PC-3 (cell line): Measurements from ENCODE around the gene MRAS. TPM values are rescaled to one million over a fixed set of nuclear protein-coding genes. Genes with fewer than 3 reads are reported as not detected.
"Not testable (repeated sequence)": the region's sequence is repeated elsewhere in the genome, so short reads cannot be mapped to it uniquely, and the experiment has no call there.

ENCODE experiments used
- ATAC-seq: fragments of 200-7000 bp; cut with Tn5 transposase; 2 replicates; pipeline ENCODE4 v1.9.1; 2020; ENCODE audit warnings: mild to moderate bottlenecking, moderate library complexity
- BruUV-seq: library from RNA; stranded (reverse); fragments of 400-500 nt; replicated peaks from 2 replicates; lab custom pipeline; 2021; lab: Mats Ljungman, UMichigan
- CTCF ChIA-PET: fragments of 300-600 bp; sonication (Branson Sonifier 250); formaldehyde crosslinking; loops from one replicate; lab custom pipeline; 2022; ENCODE audit warnings: antibody characterized with exemption; lab: Charles Lee
- POLR2A ChIA-PET: fragments of 300-600 bp; sonication (Branson Sonifier 250); formaldehyde crosslinking; loops from one replicate; lab custom pipeline; 2022; ENCODE audit warnings: antibody characterized with exemption; ENCODE audit not compliant: unreplicated experiment; lab: Charles Lee
- DNase-seq: peaks from one replicate; pipeline ENCODE4 v3.0.0-alpha.2; 2015
- H2AFZ ChIP-seq: fragments of 300-600 bp; sonication (generic); 2 replicates; pipeline ENCODE4 v1.6.0; 2016; ENCODE audit warnings: antibody characterized with exemption, low read length
- H3F3A ChIP-seq: fragments of 300-600 bp; sonication (generic); one replicate; pipeline ENCODE4 v1.6.0; 2017; ENCODE audit warnings: antibody characterized with exemption, low read length, control low read depth, mild to moderate bottlenecking; ENCODE audit not compliant: unreplicated experiment
- H3K27ac ChIP-seq: fragments of 300-600 bp; sonication (generic); 2 replicates; pipeline ENCODE4 v1.5.1; 2016; ENCODE audit warnings: mild to moderate bottlenecking, low read length
- H3K27me3 ChIP-seq: fragments of 300-600 bp; sonication (generic); 2 replicates; pipeline ENCODE4 v1.6.1; 2016; ENCODE audit warnings: low read length, mixed read lengths
- H3K36me3 ChIP-seq: fragments of 300-600 bp; sonication (generic); 2 replicates; pipeline ENCODE4 v1.6.1; 2016; ENCODE audit warnings: low read depth, mixed run types, low read length, mixed read lengths
- H3K4me1 ChIP-seq: fragments of 300-600 bp; sonication (generic); 2 replicates; pipeline ENCODE4 v1.5.1; 2016; ENCODE audit warnings: low read length; ENCODE audit not compliant: insufficient read depth
- H3K4me2 ChIP-seq: fragments of 300-600 bp; sonication (generic); 2 replicates; pipeline ENCODE4 v1.6.0; 2016; ENCODE audit warnings: low read length
- H3K4me3 ChIP-seq: fragments of 300-600 bp; sonication (generic); 2 replicates; pipeline ENCODE4 v1.5.1; 2016; ENCODE audit warnings: mild to moderate bottlenecking, low read length, mixed read lengths
- H3K79me2 ChIP-seq: fragments of 300-600 bp; sonication (generic); 2 replicates; pipeline ENCODE4 v1.6.1; 2017; ENCODE audit warnings: low read length, mixed read lengths
- H3K9ac ChIP-seq: fragments of 300-600 bp; sonication (generic); 2 replicates; pipeline ENCODE4 v1.6.0; 2016; ENCODE audit warnings: mild to moderate bottlenecking, low read length
- H3K9me2 ChIP-seq: fragments of 300-600 bp; sonication (generic); replicated peaks from 2 replicates; pipeline ENCODE4 v1.6.1; 2016; ENCODE audit warnings: mixed run types, low read length, mixed read lengths
- H3K9me3 ChIP-seq: fragments of 300-600 bp; sonication (generic); 2 replicates; pipeline ENCODE4 v1.6.1; 2016; ENCODE audit warnings: low read length, mixed read lengths
- H4K20me1 ChIP-seq: fragments of 300-600 bp; sonication (generic); 2 replicates; pipeline ENCODE4 v1.6.1; 2016; ENCODE audit warnings: low read length, mixed read lengths
- EZH2 ChIP-seq: fragments of 300-600 bp; sonication (generic); IDR thresholded peaks from one replicate; pipeline ENCODE4 v1.6.1; 2017; ENCODE audit warnings: antibody characterized with exemption, mild to moderate bottlenecking, low read length; ENCODE audit not compliant: unreplicated experiment
- EZH2phosphoT487 ChIP-seq: fragments of 300-600 bp; sonication (generic); IDR thresholded peaks from 2 replicates; pipeline ENCODE4 v1.6.1; 2018; ENCODE audit warnings: mild to moderate bottlenecking, antibody characterized with exemption, low read length, borderline replicate concordance
- intact Hi-C: fragments of 100-400 bp; cut with micrococcal nuclease; formaldehyde crosslinking; loops from 2 replicates; pipeline ENCODE4 v1.9.0; 2023
- total RNA-seq: library from RNA; depleted of rRNA; stranded (reverse); fragments of >200 nt; gene quantifications from 2 replicates; pipeline ENCODE4 v1.2.3, GENCODE V29; 2014
- TF ChIP-seq, protein P1 (sequence below): fragments of 300-600 bp; sonication (generic); conservative IDR thresholded peaks from 2 replicates; pipeline ENCODE4 v1.5.1; 2017; ENCODE audit warnings: antibody characterized with exemption, low read depth, mild to moderate bottlenecking, low read length

The MRAS gene
- total RNA-seq, 1 experiment from 2014 or later: 2.8 TPM

DNA sequence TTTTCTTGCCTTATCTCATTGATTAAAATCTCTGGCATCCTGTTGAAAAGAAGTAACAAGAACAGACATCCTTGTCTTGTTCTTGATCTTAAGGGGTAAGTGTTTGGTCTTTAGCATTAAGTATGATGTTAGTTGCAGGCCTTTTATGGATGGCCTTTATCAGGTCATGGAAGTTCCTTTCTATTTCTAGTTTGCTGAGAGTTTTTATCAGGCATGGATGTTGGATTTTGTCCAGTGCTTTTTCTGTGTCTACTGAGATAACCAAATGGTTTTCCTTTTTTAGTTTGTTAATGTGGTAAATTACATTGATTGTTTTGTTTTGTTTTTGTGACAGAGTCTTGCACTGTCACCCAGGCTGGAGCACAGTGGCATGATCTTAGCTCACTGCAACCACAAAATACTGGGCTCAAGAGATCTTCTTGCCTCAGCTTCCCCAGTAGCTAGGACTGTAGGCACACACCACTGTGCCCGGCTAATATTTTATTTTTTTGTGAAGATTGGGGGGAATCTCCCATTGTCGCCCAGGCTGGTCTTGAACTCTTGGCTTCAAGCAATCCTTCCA lies 26.3 kb downstream of the MRAS start:
- ChIA-PET CTCF (no interaction called here), POLR2A (no interaction called here)
- Histone ChIP-seq H3K36me3 (no peaks in the 10 kb centered on the region), H2AFZ (no peak overlapping the region), H3F3A (no peaks in the 10 kb centered on the region), H3K9ac (no peak overlapping the region), H3K27ac (no peak overlapping the region), H4K20me1 (no peaks in the 10 kb centered on the region), H3K4me1 (no peaks in the 10 kb centered on the region), H3K9me2 (no peaks in the 10 kb centered on the region), H3K27me3 (no peaks in the 10 kb centered on the region), H3K4me3 (no peak overlapping the region), H3K79me2 (no peaks in the 10 kb centered on the region), H3K4me2 (no peak overlapping the region), H3K9me3 (no peaks in the 10 kb centered on the region)
- DNase-seq (no peak), ATAC-seq (no peak)
- intact Hi-C loops: no loop called here
- TF ChIP-seq, protein P1, sequence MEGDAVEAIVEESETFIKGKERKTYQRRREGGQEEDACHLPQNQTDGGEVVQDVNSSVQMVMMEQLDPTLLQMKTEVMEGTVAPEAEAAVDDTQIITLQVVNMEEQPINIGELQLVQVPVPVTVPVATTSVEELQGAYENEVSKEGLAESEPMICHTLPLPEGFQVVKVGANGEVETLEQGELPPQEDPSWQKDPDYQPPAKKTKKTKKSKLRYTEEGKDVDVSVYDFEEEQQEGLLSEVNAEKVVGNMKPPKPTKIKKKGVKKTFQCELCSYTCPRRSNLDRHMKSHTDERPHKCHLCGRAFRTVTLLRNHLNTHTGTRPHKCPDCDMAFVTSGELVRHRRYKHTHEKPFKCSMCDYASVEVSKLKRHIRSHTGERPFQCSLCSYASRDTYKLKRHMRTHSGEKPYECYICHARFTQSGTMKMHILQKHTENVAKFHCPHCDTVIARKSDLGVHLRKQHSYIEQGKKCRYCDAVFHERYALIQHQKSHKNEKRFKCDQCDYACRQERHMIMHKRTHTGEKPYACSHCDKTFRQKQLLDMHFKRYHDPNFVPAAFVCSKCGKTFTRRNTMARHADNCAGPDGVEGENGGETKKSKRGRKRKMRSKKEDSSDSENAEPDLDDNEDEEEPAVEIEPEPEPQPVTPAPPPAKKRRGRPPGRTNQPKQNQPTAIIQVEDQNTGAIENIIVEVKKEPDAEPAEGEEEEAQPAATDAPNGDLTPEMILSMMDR: no peak
- no peak for TF ChIP-seq EZH2
- TF ChIP-seq EZH2phosphoT487: no peak
- no TSS peak for BruUV-seq

DNA sequence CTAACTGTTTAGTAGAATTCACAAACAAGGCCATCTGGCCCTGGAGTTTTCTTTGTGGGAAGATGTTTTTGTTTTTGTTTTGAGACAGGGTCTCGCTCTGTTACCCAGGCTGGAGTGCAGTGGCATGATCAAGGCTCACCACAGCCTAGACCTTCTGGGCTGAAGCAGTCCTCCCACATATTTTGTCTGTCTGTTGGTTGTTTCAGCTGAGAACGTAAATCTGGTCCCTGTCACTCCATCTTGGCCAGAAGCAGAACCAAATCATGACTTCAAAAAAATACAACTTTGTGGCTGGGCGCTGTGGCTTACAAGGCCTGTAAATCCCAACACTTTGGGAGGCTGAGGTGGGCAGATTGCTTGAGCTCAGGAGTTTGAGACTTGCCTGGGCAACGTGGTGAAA lies 27.1 kb downstream of the MRAS start:
- ATAC-seq: no peak
- Histone ChIP-seq H3K9me2 (no peaks in the 10 kb centered on the region), H2AFZ (no peak overlapping the region), H3K79me2 (no peaks in the 10 kb centered on the region), H3K36me3 (no peaks in the 10 kb centered on the region), H3K4me1 (no peaks in the 10 kb centered on the region), H3K4me2 (no peak overlapping the region), H3F3A (no peaks in the 10 kb centered on the region), H3K27me3 (no peaks in the 10 kb centered on the region), H3K9ac (no peak overlapping the region), H3K9me3 (no peaks in the 10 kb centered on the region), H3K27ac (no peak overlapping the region), H4K20me1 (no peaks in the 10 kb centered on the region), H3K4me3 (no peak overlapping the region)
- no peak for DNase-seq
- BruUV-seq: no TSS peak
- intact Hi-C loops: no loop called here
- TF ChIP-seq EZH2 (no peak), EZH2phosphoT487 (no peak)
- TF ChIP-seq, protein P1: no peak
- CTCF ChIA-PET: no interaction called here
- POLR2A ChIA-PET: no interaction called here

DNA sequence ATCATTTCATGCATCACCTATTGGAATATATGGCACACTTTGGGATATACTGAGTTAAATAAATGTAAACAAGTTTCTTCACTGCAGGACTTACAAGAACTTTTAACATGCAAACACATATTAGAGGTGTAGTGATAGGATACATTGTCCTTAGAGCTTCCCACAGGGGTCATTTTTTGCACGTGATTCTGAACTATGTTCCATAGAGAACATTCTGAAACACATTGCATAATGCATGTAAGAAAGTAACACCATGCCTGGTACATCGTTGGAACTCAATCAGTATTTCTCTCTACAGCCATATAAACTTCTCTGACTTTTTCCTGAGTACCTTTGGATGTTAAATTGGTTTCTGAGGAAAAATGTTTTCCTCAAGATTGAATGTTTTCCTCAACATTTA lies 28.3 kb downstream of the MRAS start:
- no peaks in the 10 kb centered on the region for H3F3A ChIP-seq
- CTCF ChIA-PET: no interaction called here
- BruUV-seq: no TSS peak
- no peak overlapping the region for H3K27ac ChIP-seq
- no peak overlapping the region for H3K4me2 ChIP-seq
- no peaks in the 10 kb centered on the region for H3K9me3 ChIP-seq
- no peaks in the 10 kb centered on the region for H3K9me2 ChIP-seq
- intact Hi-C loops: no loop called here
- POLR2A ChIA-PET: no interaction called here
- DNase-seq: no peak
- H3K79me2 ChIP-seq: no peaks in the 10 kb centered on the region
- no peaks in the 10 kb centered on the region for H3K4me1 ChIP-seq
- no peak for ATAC-seq
- no peak overlapping the region for H3K4me3 ChIP-seq
- TF ChIP-seq, protein P1: no peak
- TF ChIP-seq EZH2 (no peak), EZH2phosphoT487 (no peak)
- H3K36me3 ChIP-seq: no peaks in the 10 kb centered on the region
- no peaks in the 10 kb centered on the region for H3K27me3 ChIP-seq
- H3K9ac ChIP-seq: no peak overlapping the region
- no peak overlapping the region for H2AFZ ChIP-seq
- H4K20me1 ChIP-seq: no peaks in the 10 kb centered on the region

DNA sequence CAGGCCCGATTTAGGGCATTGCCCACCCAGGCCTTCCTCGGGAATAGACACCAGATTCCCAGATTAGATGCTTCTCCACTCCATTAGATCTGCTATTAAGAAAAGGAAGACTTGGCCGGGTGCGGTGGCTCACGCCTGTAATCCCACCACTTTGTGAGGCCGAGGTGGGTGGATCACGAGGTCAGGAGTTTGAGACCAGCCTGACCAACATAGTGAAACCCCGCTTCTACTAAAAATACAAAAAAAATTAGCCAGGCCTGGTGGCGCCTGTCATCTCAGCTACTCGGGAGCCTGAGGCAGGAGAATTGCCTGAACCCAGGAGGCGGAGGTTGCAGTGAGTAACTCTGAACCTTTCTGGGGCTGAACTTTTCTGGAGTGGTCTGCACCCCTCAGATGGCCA lies 28.8 kb downstream of the MRAS start:
- H3K27me3 ChIP-seq, H3K9me2 ChIP-seq, H2AFZ ChIP-seq, ATAC-seq, H3K36me3 ChIP-seq, H4K20me1 ChIP-seq, H3K4me3 ChIP-seq, POLR2A ChIA-PET, DNase-seq, H3K4me2 ChIP-seq, CTCF ChIA-PET, H3K4me1 ChIP-seq, H3K9ac ChIP-seq, BruUV-seq, H3K27ac ChIP-seq, intact Hi-C loops, H3K9me3 ChIP-seq, H3K79me2 ChIP-seq, H3F3A ChIP-seq: not testable (repeated sequence)
